HepG2 (cell line): ENCODE data around the gene MSANTD1. TPM values are rescaled to one million over a fixed set of nuclear protein-coding genes. Genes with fewer than 3 reads are reported as not detected.

Experiments used
- ERF ChIP-seq: IDR thresholded peaks from 2 replicates; pipeline ENCODE4 v1.6.1; 2018; ENCODE audit warnings: missing biosample characterization, missing genetic modification reagents
- FOXK2 ChIP-seq: fragments of 450-650 bp; IDR thresholded peaks from 2 replicates; pipeline ENCODE4 v1.6.1; 2016
- HDAC1 ChIP-seq: sonication (generic); formaldehyde crosslinking; IDR thresholded peaks from 2 replicates; pipeline ENCODE4 v1.5.1; 2020; ENCODE audit warnings: mild to moderate bottlenecking, missing genetic modification reagents
- MTA1 ChIP-seq: sonication (generic); formaldehyde crosslinking; IDR thresholded peaks from 2 replicates; pipeline ENCODE4 v1.4.0; 2020; ENCODE audit warnings: missing genetic modification reagents, mild to moderate bottlenecking, borderline replicate concordance
- NR2F6 ChIP-seq, 2 experiments: IDR thresholded peaks; 2 replicates each; pipeline ENCODE4 v1.6.1; 2016; ENCODE audit warnings: antibody characterized with exemption in 1 of 2, mild to moderate bottlenecking in 1 of 2
- REXO4 ChIP-seq: sonication (generic); formaldehyde crosslinking; IDR thresholded peaks from 2 replicates; pipeline ENCODE4 v1.8.0; 2022; ENCODE audit warnings: missing genetic modification reagents, mild to moderate bottlenecking, borderline replicate concordance
- SOX13 ChIP-seq, 3 experiments: fragments of 450-650 bp in 1 of 3; sonication (generic) in 1 of 3; formaldehyde crosslinking in 1 of 3; IDR thresholded peaks in 2 of 3; conservative IDR thresholded peaks in 1 of 3; 2 replicates each; pipeline versions ENCODE4 v1.5.0 to v1.6.1; 2016 to 2020; ENCODE audit warnings: antibody characterized with exemption in 1 of 3, mild to moderate bottlenecking in 1 of 3, missing compliant biosample characterization in 1 of 3, missing genetic modification reagents in 1 of 3, moderate library complexity in 1 of 3
- SP1 ChIP-seq, 2 experiments: fragments of 450-650 bp in 1 of 2; sonication (generic) in 1 of 2; formaldehyde crosslinking in 1 of 2; IDR thresholded peaks; 2 replicates each; pipeline versions ENCODE4 v1.4.0 to v1.6.1; 2016 to 2020; ENCODE audit warnings: missing genetic modification reagents in 1 of 2
- TAF1 ChIP-seq: sonication (generic); formaldehyde crosslinking; IDR thresholded peaks from 2 replicates; pipeline ENCODE4 v1.4.0; 2020; ENCODE audit warnings: missing genetic modification reagents
- THAP11 ChIP-seq: IDR thresholded peaks from 2 replicates; pipeline ENCODE4 v1.6.1; 2016; ENCODE audit warnings: missing biosample characterization, missing genetic modification reagents
- ZNF225 ChIP-seq: sonication (generic); formaldehyde crosslinking; IDR thresholded peaks from 2 replicates; pipeline ENCODE4 v1.4.0; 2020; ENCODE audit warnings: mild to moderate bottlenecking, missing genetic modification reagents
- ZNF570 ChIP-seq: sonication (generic); formaldehyde crosslinking; IDR thresholded peaks from 2 replicates; pipeline ENCODE4 v1.4.0; 2020; ENCODE audit warnings: mild to moderate bottlenecking, missing genetic modification reagents, borderline replicate concordance
- ZNF782 ChIP-seq: sonication (generic); formaldehyde crosslinking; IDR thresholded peaks from 2 replicates; pipeline ENCODE4 v1.4.0; 2020; ENCODE audit warnings: missing genetic modification reagents, mild to moderate bottlenecking, borderline replicate concordance
- ZNF878 ChIP-seq: sonication (generic); formaldehyde crosslinking; IDR thresholded peaks from 2 replicates; pipeline ENCODE4 v1.8.1; 2023; ENCODE audit warnings: mild to moderate bottlenecking, missing genetic modification reagents, moderate library complexity
- ZSCAN25 ChIP-seq: sonication (generic); formaldehyde crosslinking; IDR thresholded peaks from 2 replicates; pipeline ENCODE4 v1.8.0; 2022; ENCODE audit warnings: mild to moderate bottlenecking, missing genetic modification reagents
- ZSCAN29 ChIP-seq: sonication (generic); formaldehyde crosslinking; conservative IDR thresholded peaks from 2 replicates; pipeline ENCODE4 v1.4.0; 2020; ENCODE audit warnings: mild to moderate bottlenecking, missing genetic modification reagents
- polyA plus RNA-seq, 8 experiments: library from polyadenylated mRNA; depleted of rRNA in 3 of 8; stranded (reverse) in 7 of 8; unstranded in 1 of 8; fragments of >200 nt; fragmentation: Illumina TruSeq in 4 of 8; extraction: Trizol in 4 of 8; gene quantifications; 2 replicates each; pipeline versions ENCODE4 v1.2.1 to v1.2.3, GENCODE V29; 2011 to 2016; ENCODE audit warnings: low read depth in 4 of 8, missing spikeins in 1 of 8, mixed read lengths in 1 of 8; ENCODE audit not compliant: insufficient read depth in 1 of 8
- total RNA-seq, 5 experiments: library from RNA; depleted of rRNA; stranded (reverse); fragments of >200 nt; fragmentation: Illumina TruSeq; extraction: Trizol; gene quantifications; 2 replicates each; pipeline ENCODE4 v1.2.3, GENCODE V29; 2016; ENCODE audit warnings: low read depth in 1 of 5
- TF ChIP-seq, protein P1 (sequence below): sonication (generic); formaldehyde crosslinking; IDR thresholded peaks from 2 replicates; pipeline ENCODE4 v1.4.0; 2020; ENCODE audit warnings: missing genetic modification reagents
- TF ChIP-seq, protein P2 (sequence below): sonication (generic); formaldehyde crosslinking; IDR thresholded peaks from 2 replicates; pipeline ENCODE4 v1.8.1; 2022; ENCODE audit warnings: mild to moderate bottlenecking, missing genetic modification reagents
- TF ChIP-seq, protein P3 (sequence below): sonication (generic); formaldehyde crosslinking; IDR thresholded peaks from 2 replicates; pipeline ENCODE4 v1.5.0; 2020; ENCODE audit warnings: mild to moderate bottlenecking, missing genetic modification reagents, borderline replicate concordance
- TF ChIP-seq, protein P4 (sequence below): IDR thresholded peaks from 2 replicates; pipeline ENCODE4 v1.6.1; 2016; ENCODE audit warnings: missing compliant biosample characterization, missing genetic modification reagents, borderline replicate concordance

MSANTD1 gene
- total and polyA plus RNA-seq, 2 of the 13 experiments (the other 11 are each of a cell fraction or from before 2014, with no cell fraction given), result 0.22 to 0.40 TPM

DNA sequence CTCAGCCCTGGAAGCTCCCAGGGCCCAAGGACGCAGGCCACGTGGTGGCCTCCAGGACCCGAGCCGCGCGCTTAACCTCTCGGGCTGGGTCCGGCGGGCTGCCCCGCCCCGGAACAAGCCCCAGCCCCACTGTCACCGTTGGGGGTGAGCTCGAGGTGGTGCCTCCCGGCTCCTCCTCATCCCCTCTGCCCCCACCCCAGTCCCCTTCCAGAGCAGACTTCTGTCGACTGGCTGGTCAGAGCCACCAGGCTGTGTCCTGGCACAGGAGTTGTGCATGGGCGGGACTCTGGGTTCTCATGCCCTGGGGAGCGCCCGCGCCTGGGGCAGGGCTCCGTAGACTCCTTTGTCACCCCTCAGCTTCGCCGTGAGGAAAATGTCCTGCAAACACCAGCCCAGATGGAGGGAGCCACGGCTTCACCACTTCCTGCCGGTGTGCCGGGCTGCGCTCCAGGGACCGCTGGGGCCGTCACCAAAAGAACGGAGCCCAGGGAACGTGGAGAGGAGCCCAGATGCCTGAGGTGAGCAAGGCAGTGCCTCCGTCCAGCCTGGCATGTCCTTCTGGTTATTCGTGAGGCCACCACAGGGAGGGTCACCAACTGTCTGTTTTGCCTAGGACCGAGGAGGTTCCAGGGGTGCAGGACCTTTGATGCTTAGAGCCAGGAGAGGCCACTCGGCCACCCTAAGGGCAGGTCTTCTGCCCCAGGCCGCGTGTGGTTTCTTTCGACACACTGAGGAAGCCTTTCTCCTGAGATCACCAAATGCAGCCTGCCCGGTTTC is 36.8 kb downstream of the MSANTD1 start (continued):
- TF ChIP-seq, protein P1, sequence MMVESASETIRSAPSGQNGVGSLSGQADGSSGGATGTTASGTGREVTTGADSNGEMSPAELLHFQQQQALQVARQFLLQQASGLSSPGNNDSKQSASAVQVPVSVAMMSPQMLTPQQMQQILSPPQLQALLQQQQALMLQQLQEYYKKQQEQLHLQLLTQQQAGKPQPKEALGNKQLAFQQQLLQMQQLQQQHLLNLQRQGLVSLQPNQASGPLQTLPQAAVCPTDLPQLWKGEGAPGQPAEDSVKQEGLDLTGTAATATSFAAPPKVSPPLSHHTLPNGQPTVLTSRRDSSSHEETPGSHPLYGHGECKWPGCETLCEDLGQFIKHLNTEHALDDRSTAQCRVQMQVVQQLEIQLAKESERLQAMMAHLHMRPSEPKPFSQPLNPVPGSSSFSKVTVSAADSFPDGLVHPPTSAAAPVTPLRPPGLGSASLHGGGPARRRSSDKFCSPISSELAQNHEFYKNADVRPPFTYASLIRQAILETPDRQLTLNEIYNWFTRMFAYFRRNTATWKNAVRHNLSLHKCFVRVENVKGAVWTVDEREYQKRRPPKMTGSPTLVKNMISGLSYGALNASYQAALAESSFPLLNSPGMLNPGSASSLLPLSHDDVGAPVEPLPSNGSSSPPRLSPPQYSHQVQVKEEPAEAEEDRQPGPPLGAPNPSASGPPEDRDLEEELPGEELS (CRISPR knock-in tag), result no peak; the same call in 1 of the 2 replicates
- TF ChIP-seq THAP11 (CRISPR knock-in tag) (peak; percentile 52), NR2F6 (IDR thresholded peaks at IDR 0.05) (no peak), NR2F6 (CRISPR knock-in tag; IDR thresholded peaks at IDR 0.05) (peak; percentile 63), FOXK2 (no peak), SP1 (IDR thresholded peaks at IDR 0.05) (no peak), SP1 (CRISPR knock-in tag; IDR thresholded peaks at IDR 0.05) (no peak), ZNF570 (CRISPR knock-in tag) (no peak), ZSCAN25 (CRISPR knock-in tag) (peak; percentile 60; the same call in 1 of the 2 replicates), ZNF782 (CRISPR knock-in tag) (peak; percentile 57; the same call in 1 of the 2 replicates), TAF1 (CRISPR knock-in tag) (peak; percentile 59), HDAC1 (CRISPR knock-in tag) (peak; percentile 61; the same call in 1 of the 2 replicates), MTA1 (CRISPR knock-in tag) (0 out of 2 replicates have a peak, but pooled peaks have one; percentile 41), SOX13 (IDR thresholded peaks at IDR 0.05) (no peak), SOX13 (CRISPR knock-in tag; conservative IDR thresholded peaks at IDR 0.05 in 1 of 2, IDR thresholded peaks at IDR 0.05 in 1 of 2) (peak in 1 of 2 experiments; percentile 65; a peak in 1 of 4 replicates), ZNF225 (no peak), ZNF878 (0 out of 2 replicates have a peak, but pooled peaks have one; percentile 5), ZSCAN29 (CRISPR knock-in tag) (0 out of 2 replicates have a peak, but pooled peaks have one; percentile 77), REXO4 (CRISPR knock-in tag) (no peak), ERF (peak; percentile 85)
- TF ChIP-seq, protein P2, sequence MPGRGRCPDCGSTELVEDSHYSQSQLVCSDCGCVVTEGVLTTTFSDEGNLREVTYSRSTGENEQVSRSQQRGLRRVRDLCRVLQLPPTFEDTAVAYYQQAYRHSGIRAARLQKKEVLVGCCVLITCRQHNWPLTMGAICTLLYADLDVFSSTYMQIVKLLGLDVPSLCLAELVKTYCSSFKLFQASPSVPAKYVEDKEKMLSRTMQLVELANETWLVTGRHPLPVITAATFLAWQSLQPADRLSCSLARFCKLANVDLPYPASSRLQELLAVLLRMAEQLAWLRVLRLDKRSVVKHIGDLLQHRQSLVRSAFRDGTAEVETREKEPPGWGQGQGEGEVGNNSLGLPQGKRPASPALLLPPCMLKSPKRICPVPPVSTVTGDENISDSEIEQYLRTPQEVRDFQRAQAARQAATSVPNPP (CRISPR knock-in tag), result no peak
- TF ChIP-seq, protein P3, sequence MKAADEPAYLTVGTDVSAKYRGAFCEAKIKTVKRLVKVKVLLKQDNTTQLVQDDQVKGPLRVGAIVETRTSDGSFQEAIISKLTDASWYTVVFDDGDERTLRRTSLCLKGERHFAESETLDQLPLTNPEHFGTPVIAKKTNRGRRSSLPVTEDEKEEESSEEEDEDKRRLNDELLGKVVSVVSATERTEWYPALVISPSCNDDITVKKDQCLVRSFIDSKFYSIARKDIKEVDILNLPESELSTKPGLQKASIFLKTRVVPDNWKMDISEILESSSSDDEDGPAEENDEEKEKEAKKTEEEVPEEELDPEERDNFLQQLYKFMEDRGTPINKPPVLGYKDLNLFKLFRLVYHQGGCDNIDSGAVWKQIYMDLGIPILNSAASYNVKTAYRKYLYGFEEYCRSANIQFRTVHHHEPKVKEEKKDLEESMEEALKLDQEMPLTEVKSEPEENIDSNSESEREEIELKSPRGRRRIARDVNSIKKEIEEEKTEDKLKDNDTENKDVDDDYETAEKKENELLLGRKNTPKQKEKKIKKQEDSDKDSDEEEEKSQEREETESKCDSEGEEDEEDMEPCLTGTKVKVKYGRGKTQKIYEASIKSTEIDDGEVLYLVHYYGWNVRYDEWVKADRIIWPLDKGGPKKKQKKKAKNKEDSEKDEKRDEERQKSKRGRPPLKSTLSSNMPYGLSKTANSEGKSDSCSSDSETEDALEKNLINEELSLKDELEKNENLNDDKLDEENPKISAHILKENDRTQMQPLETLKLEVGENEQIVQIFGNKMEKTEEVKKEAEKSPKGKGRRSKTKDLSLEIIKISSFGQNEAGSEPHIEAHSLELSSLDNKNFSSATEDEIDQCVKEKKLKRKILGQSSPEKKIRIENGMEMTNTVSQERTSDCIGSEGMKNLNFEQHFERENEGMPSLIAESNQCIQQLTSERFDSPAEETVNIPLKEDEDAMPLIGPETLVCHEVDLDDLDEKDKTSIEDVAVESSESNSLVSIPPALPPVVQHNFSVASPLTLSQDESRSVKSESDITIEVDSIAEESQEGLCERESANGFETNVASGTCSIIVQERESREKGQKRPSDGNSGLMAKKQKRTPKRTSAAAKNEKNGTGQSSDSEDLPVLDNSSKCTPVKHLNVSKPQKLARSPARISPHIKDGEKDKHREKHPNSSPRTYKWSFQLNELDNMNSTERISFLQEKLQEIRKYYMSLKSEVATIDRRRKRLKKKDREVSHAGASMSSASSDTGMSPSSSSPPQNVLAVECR, result peak; percentile 74
- TF ChIP-seq, protein P4, sequence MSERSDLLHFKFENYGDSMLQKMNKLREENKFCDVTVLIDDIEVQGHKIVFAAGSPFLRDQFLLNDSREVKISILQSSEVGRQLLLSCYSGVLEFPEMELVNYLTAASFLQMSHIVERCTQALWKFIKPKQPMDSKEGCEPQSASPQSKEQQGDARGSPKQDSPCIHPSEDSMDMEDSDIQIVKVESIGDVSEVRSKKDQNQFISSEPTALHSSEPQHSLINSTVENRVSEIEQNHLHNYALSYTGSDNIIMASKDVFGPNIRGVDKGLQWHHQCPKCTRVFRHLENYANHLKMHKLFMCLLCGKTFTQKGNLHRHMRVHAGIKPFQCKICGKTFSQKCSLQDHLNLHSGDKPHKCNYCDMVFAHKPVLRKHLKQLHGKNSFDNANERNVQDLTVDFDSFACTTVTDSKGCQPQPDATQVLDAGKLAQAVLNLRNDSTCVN (CRISPR knock-in tag), result peak; percentile 68
